ENCODE results near the gene PDE2A. TPM values are rescaled to one million over a fixed set of nuclear protein-coding genes. Genes with fewer than 3 reads are reported as not detected.

PDE2A gene
- total and polyA plus RNA-seq, 2 of the 4 experiments (the other 2 are of a cell fraction), result 0.02 TPM; not detected in 1

GRCh38 chr11:72618803-72619202 lies 55.4 kb downstream of the PDE2A start:
- Histone ChIP-seq H2BK5ac (ENCODE audit: low read depth, low read length, poor library complexity, severe bottlenecking) (no peak overlapping the region), H3K9me3 (ENCODE audit: control insufficient read depth, insufficient read depth, low read length) (no peaks in the 10 kb centered on the region; the same call in 1 of the 2 replicates), H3K4ac (ENCODE audit: low read depth, low read length) (no peak overlapping the region), H3K9me1 (ENCODE audit: insufficient read depth, low read length) (no peaks in the 10 kb centered on the region), H3K4me2 (ENCODE audit: low read depth, low read length) (no peak overlapping the region), H3K79me1 (ENCODE audit: low read depth in 1 of 2, low read length in 2 of 2) (no peaks in the 10 kb centered on the region), H3K4me1 (ENCODE audit: control insufficient read depth, insufficient read depth, low read length) (no peaks in the 10 kb centered on the region), H3K9ac (ENCODE audit: low read depth, low read length) (no peak overlapping the region), H2AFZ (replicated peaks; ENCODE audit: low read length, poor library complexity) (no peak overlapping the region), H3K36me3 (ENCODE audit: control insufficient read depth, insufficient read depth, low read length) (no peaks in the 10 kb centered on the region), H2BK15ac (ENCODE audit: low read depth, low read length) (no peak overlapping the region), H2AK5ac (ENCODE audit: low read depth, low read length) (no peak overlapping the region), H2BK120ac (ENCODE audit: low read depth, low read length) (no peak overlapping the region), H4K91ac (ENCODE audit: insufficient read depth, low read depth, low read length) (no peak overlapping the region), H2BK20ac (ENCODE audit: low read depth, low read length) (no peak overlapping the region), H4K5ac (ENCODE audit: low read depth, low read length) (no peak overlapping the region), H3K27ac (ENCODE audit: insufficient read depth, low read length) (no peak overlapping the region), H4K8ac (ENCODE audit: low read depth in 2 of 2, low read length in 2 of 2) (no peak overlapping the region), H3K56ac (ENCODE audit: extremely low read depth, insufficient read depth, low read length) (no peak overlapping the region), H3K27me3 (ENCODE audit: control insufficient read depth, insufficient read depth, low read length) (peaks cover 84% of the 10 kb centered on the region), H3K14ac (replicated peaks; ENCODE audit: low read depth, low read length) (no peak overlapping the region), H3K18ac (ENCODE audit: low read depth, low read length) (no peak overlapping the region), H3K4me3 (ENCODE audit: insufficient read depth, low read depth, low read length) (no peak overlapping the region), H3K23ac (ENCODE audit: low read depth, low read length) (no peak overlapping the region), H2AK9ac (replicated peaks; ENCODE audit: low read depth, low read length, poor library complexity) (no peak overlapping the region), H4K20me1 (ENCODE audit: insufficient read depth, low read length) (no peaks in the 10 kb centered on the region)
- no TSS peak for BruUV-seq (replicated peaks)
- intact Hi-C loops (cut with micrococcal nuclease) (no loop called here), dilution Hi-C loops (cut with HindIII; ENCODE audit: low sequenced_read_pairs, unreplicated experiment) (no loop called here), in situ Hi-C loops (cut with MboI; ENCODE audit: low sequenced_read_pairs) (no loop called here)
- POLR2A ChIA-PET (ENCODE audit: unreplicated experiment), result no interaction called here
- ATAC-seq (ENCODE audit: low read depth), result no peak
- CTCF ChIA-PET, result no interaction called here
- WGBS, 2 experiments (ENCODE audit: extremely low coverage in 2 of 2, insufficient read length in 1 of 2), result 0% methylated on average over 1 of the region's 8 CpGs; no CpG with 5 or more reads in 1 of the 2 experiments
- TF ChIP-seq MXI1 (IDR thresholded peaks at IDR 0.05; ENCODE audit: borderline replicate concordance, low read depth, low read length), result no peak
- no peak for TF ChIP-seq CTCF (conservative IDR thresholded peaks at IDR 0.05; ENCODE audit: low read depth, low read length)
- TF ChIP-seq RAD21 (IDR thresholded peaks at IDR 0.05; ENCODE audit: low read length), result no peak
- TF ChIP-seq MAFK (IDR thresholded peaks at IDR 0.05; ENCODE audit: low read depth, low read length), result no peak
- TF ChIP-seq USF2 (IDR thresholded peaks at IDR 0.05; ENCODE audit: low read depth, low read length), result no peak
- no peak for TF ChIP-seq CHD1 (IDR thresholded peaks at IDR 0.05; ENCODE audit: low read depth, low read length)
- no peak for TF ChIP-seq MAZ (IDR thresholded peaks at IDR 0.05; ENCODE audit: borderline replicate concordance, low read depth, low read length)
- no peak for TF ChIP-seq SMC3 (IDR thresholded peaks at IDR 0.05; ENCODE audit: low read depth, low read length)
- TF ChIP-seq FOS (IDR thresholded peaks at IDR 0.05; ENCODE audit: low read depth, low read length), result no peak
- TF ChIP-seq BHLHE40 (IDR thresholded peaks at IDR 0.05; ENCODE audit: low read depth, low read length), result no peak
- TF ChIP-seq RFX5 (IDR thresholded peaks at IDR 0.05; ENCODE audit: low read depth, low read length), result no peak
- no peak for TF ChIP-seq CEBPB (IDR thresholded peaks at IDR 0.05; ENCODE audit: low read depth, low read length)
- TF ChIP-seq ELK1 (IDR thresholded peaks at IDR 0.05; ENCODE audit: borderline replicate concordance, low read depth, low read length), result no peak
- TF ChIP-seq NFE2L2 (IDR thresholded peaks at IDR 0.05; ENCODE audit: low read depth, low read length), result no peak
- no peak for TF ChIP-seq RCOR1 (IDR thresholded peaks at IDR 0.05; ENCODE audit: insufficient replicate concordance, low read length)
- no peak for TF ChIP-seq POLR2A (IDR thresholded peaks at IDR 0.05; ENCODE audit: low read depth, low read length)
- DNase-seq, result peak; percentile 8

Data from IMR-90 (cell line).